H9 (cell line): ENCODE measurements around the gene TRPC4AP. TPM values are rescaled to one million over a fixed set of nuclear protein-coding genes. Genes with fewer than 3 reads are reported as not detected.

ENCODE experiments used
- DNase-seq: peaks from one replicate; pipeline ENCODE4 v3.0.0-alpha.2; 2017
- H2AFZ ChIP-seq: one replicate; pipeline ENCODE4 v1.6.1; 2013; ENCODE audit warnings: mild to moderate bottlenecking, low read length, control low read depth, moderate library complexity
- H2AK5ac ChIP-seq: 2 replicates; pipeline ENCODE4 v1.6.1; 2013; ENCODE audit warnings: low read length, control low read depth, mixed read lengths; ENCODE audit not compliant: insufficient read length
- H2BK120ac ChIP-seq: one replicate; pipeline ENCODE4 v1.6.1; 2013; ENCODE audit warnings: low read depth, mild to moderate bottlenecking, low read length, control low read depth, inconsistent platforms; ENCODE audit not compliant: poor library complexity, severe bottlenecking
- H2BK12ac ChIP-seq: 2 replicates; pipeline ENCODE4 v1.6.1; 2013; ENCODE audit warnings: low read length, control low read depth, mixed read lengths, low read depth; ENCODE audit not compliant: insufficient read length
- H2BK15ac ChIP-seq: 2 replicates; pipeline ENCODE4 v1.6.1; 2013; ENCODE audit warnings: low read depth, low read length, control low read depth
- H2BK20ac ChIP-seq: one replicate; pipeline ENCODE4 v1.6.1; 2013; ENCODE audit warnings: low read depth, mild to moderate bottlenecking, low read length, control low read depth, inconsistent platforms; ENCODE audit not compliant: poor library complexity, severe bottlenecking
- H2BK5ac ChIP-seq: 2 replicates; pipeline ENCODE4 v1.6.1; 2013; ENCODE audit warnings: low read length, control low read depth, mixed read lengths; ENCODE audit not compliant: insufficient read length
- H3K14ac ChIP-seq: 2 replicates; pipeline ENCODE4 v1.6.1; 2013; ENCODE audit warnings: low read length, control low read depth; ENCODE audit not compliant: insufficient read depth
- H3K18ac ChIP-seq: 2 replicates; pipeline ENCODE4 v1.6.1; 2013; ENCODE audit warnings: low read depth, mild to moderate bottlenecking, mixed read lengths, low read length, control low read depth; ENCODE audit not compliant: insufficient read length
- H3K23ac ChIP-seq: 2 replicates; pipeline ENCODE4 v1.6.1; 2013; ENCODE audit warnings: low read length, control low read depth, mixed read lengths, low read depth; ENCODE audit not compliant: insufficient read length
- H3K23me2 ChIP-seq: 2 replicates; pipeline ENCODE4 v1.6.1; 2013; ENCODE audit warnings: low read depth, mild to moderate bottlenecking, mixed read lengths, low read length, control low read depth; ENCODE audit not compliant: insufficient read length, poor library complexity, severe bottlenecking
- H3K27ac ChIP-seq: 2 replicates; pipeline ENCODE4 v1.5.1; 2013; ENCODE audit warnings: low read length, control low read depth, mixed read lengths, low read depth; ENCODE audit not compliant: insufficient read length
- H3K27me3 ChIP-seq: 2 replicates; pipeline ENCODE4 v1.6.1; 2013; ENCODE audit warnings: low read length, control low read depth, inconsistent platforms; ENCODE audit not compliant: insufficient read depth
- H3K4ac ChIP-seq: 2 replicates; pipeline ENCODE4 v1.6.1; 2013; ENCODE audit warnings: low read depth, mild to moderate bottlenecking, control low read depth, inconsistent platforms, low read length, moderate library complexity
- H3K4me1 ChIP-seq: 2 replicates; pipeline ENCODE4 v1.6.1; 2013; ENCODE audit warnings: low read length, control low read depth, inconsistent platforms; ENCODE audit not compliant: insufficient read depth
- H3K4me2 ChIP-seq: 2 replicates; pipeline ENCODE4 v1.6.1; 2013; ENCODE audit warnings: low read length, control low read depth, mixed read lengths; ENCODE audit not compliant: insufficient read length, insufficient read depth
- H3K56ac ChIP-seq: 2 replicates; pipeline ENCODE4 v1.6.1; 2013; ENCODE audit warnings: low read depth, mild to moderate bottlenecking, mixed read lengths, low read length, control low read depth; ENCODE audit not compliant: insufficient read length
- H3K79me1 ChIP-seq: 2 replicates; pipeline ENCODE4 v1.6.1; 2013; ENCODE audit warnings: low read depth, mild to moderate bottlenecking, moderate library complexity, low read length, control low read depth, inconsistent platforms; ENCODE audit not compliant: insufficient read depth, poor library complexity, severe bottlenecking
- H3K79me2 ChIP-seq: 2 replicates; pipeline ENCODE4 v1.6.1; 2013; ENCODE audit warnings: low read length, control low read depth, inconsistent platforms; ENCODE audit not compliant: insufficient read depth
- H3K9ac ChIP-seq: 2 replicates; pipeline ENCODE4 v1.6.1; 2013; ENCODE audit warnings: low read length, control low read depth, mixed read lengths; ENCODE audit not compliant: insufficient read length; ENCODE audit errors: extremely low read depth
- H3K9me3 ChIP-seq: one replicate; pipeline ENCODE4 v1.6.1; 2013; ENCODE audit warnings: low read depth, low read length, inconsistent platforms; ENCODE audit not compliant: control insufficient read depth
- H3T11ph ChIP-seq: one replicate; pipeline ENCODE4 v1.6.1; 2013; ENCODE audit warnings: mild to moderate bottlenecking, low read length, control low read depth, inconsistent platforms
- H4K20me1 ChIP-seq: one replicate; pipeline ENCODE4 v1.6.1; 2013; ENCODE audit not compliant: control insufficient read depth, insufficient read length, insufficient read depth
- H4K5ac ChIP-seq: 2 replicates; pipeline ENCODE4 v1.6.1; 2013; ENCODE audit warnings: low read depth, mild to moderate bottlenecking, mixed read lengths, low read length, control low read depth; ENCODE audit not compliant: insufficient read length
- H4K8ac ChIP-seq: replicated peaks from 2 replicates; pipeline ENCODE4 v1.6.1; 2013; ENCODE audit warnings: low read length, control low read depth, mixed read lengths, low read depth; ENCODE audit not compliant: insufficient read length
- H4K91ac ChIP-seq: 2 replicates; pipeline ENCODE4 v1.6.1; 2013; ENCODE audit warnings: low read depth, mild to moderate bottlenecking, moderate library complexity, mixed read lengths, low read length, control low read depth; ENCODE audit not compliant: insufficient read length
- H3K27ac Mint-ChIP-seq, 3 experiments: 2 replicates in 2 of 3; 3 replicates in 1 of 3; pipeline ENCODE4 v1.8.0; 2020 to 2021; ENCODE audit warnings: mixed read lengths in 3 of 3, mild to moderate bottlenecking in 1 of 3, moderate library complexity in 1 of 3
- H3K27me3 Mint-ChIP-seq: 2 replicates; pipeline ENCODE4 v1.8.0; 2021; ENCODE audit warnings: low read depth, mild to moderate bottlenecking, moderate library complexity, mixed read lengths
- H3K36me3 Mint-ChIP-seq, 3 experiments: 2 replicates in 2 of 3; 3 replicates in 1 of 3; pipeline ENCODE4 v1.8.0; 2020 to 2021; ENCODE audit warnings: low read depth in 3 of 3, mixed read lengths in 3 of 3; ENCODE audit not compliant: insufficient read depth in 1 of 3
- H3K4me1 Mint-ChIP-seq, 2 experiments: 2 replicates each; pipeline ENCODE4 v1.8.0; 2020; ENCODE audit warnings: mixed read lengths in 2 of 2
- H3K4me3 Mint-ChIP-seq, 2 experiments: 2 replicates in 1 of 2; 3 replicates in 1 of 2; pipeline ENCODE4 v1.8.0; 2020 to 2021; ENCODE audit warnings: mild to moderate bottlenecking in 2 of 2, mixed read lengths in 2 of 2, moderate library complexity in 1 of 2
- H3K9me3 Mint-ChIP-seq, 2 experiments: 2 replicates in 1 of 2; 3 replicates in 1 of 2; pipeline ENCODE4 v1.8.0; 2020; ENCODE audit warnings: mild to moderate bottlenecking in 2 of 2, mixed read lengths in 2 of 2, moderate library complexity in 1 of 2
- CTCF ChIP-seq: fragments of 200-600 bp; sonication (generic); conservative IDR thresholded peaks from 3 replicates; pipeline ENCODE4 v1.8.0; 2021; ENCODE audit warnings: antibody characterized with exemption, mild to moderate bottlenecking
- whole genome bisulfite sequencing: extraction: QIAGEN DNeasy Blood & Tissue Kit; methylation state at CpG from one replicate; pipeline ENCODE4 v1.1.7; 2013; ENCODE audit warnings: missing lambda C conversion rate, low lambda C conversion rate, mixed read lengths; ENCODE audit not compliant: insufficient read length; ENCODE audit errors: extremely low coverage; 5-methylcytosine and 5-hydroxymethylcytosine counted together
- total RNA-seq: library from RNA; stranded (reverse); gene quantifications from 2 replicates; pipeline ENCODE4 v1.2.1, GENCODE V29; 2021

The TRPC4AP gene
- total RNA-seq, 1 experiment from 2014 or later = 93.9 TPM

GRCh38 chr20:35087791-35088190 lies 4.8 kb downstream of the TRPC4AP start:
- Histone ChIP-seq H4K91ac (no peak overlapping the region), H3K23ac (no peak overlapping the region), H2BK15ac (no peak overlapping the region), H4K20me1 (no peaks in the 10 kb centered on the region), H3K27ac (no peak overlapping the region), H3K23me2 (peaks cover 8% of the 10 kb centered on the region), H3K56ac (no peak overlapping the region), H2BK12ac (no peak overlapping the region), H4K5ac (no peak overlapping the region), H2AFZ (no peak overlapping the region), H2BK120ac (no peak overlapping the region), H2BK20ac (no peak overlapping the region), H3K9ac (no peak overlapping the region), H3K18ac (no peak overlapping the region), H2BK5ac (no peak overlapping the region), H3K4me2 (no peak overlapping the region), H3K79me2 (peaks cover 19% of the 10 kb centered on the region; the same call in 1 of the 2 replicates), H3T11ph (no peak overlapping the region), H3K14ac (no peak overlapping the region), H4K8ac (no peak overlapping the region), H3K4me1 (no peaks in the 10 kb centered on the region), H3K9me3 (no peaks in the 10 kb centered on the region), H3K4ac (no peak overlapping the region), H3K27me3 (no peaks in the 10 kb centered on the region), H3K79me1 (peaks cover 2% of the 10 kb centered on the region), H2AK5ac (no peak overlapping the region)
- no peak overlapping the region for H3K4me3 Mint-ChIP-seq
- DNase-seq = no peak
- 0 out of 2 replicates have a peak, but pooled peaks cover under 1% of the 10 kb centered on the region for H3K27me3 Mint-ChIP-seq
- no peaks in the 10 kb centered on the region for H3K9me3 Mint-ChIP-seq
- no peak for TF ChIP-seq CTCF
- H3K27ac Mint-ChIP-seq = no peak overlapping the region
- peaks cover 7 to 18% (median 13%) of the 10 kb centered on the region in 3 experiments; a peak in 6 of 7 replicates for H3K36me3 Mint-ChIP-seq
- WGBS = no CpG with 5 or more reads among the region's 5 CpGs
- H3K4me1 Mint-ChIP-seq = peaks cover 17 to 23% of the 10 kb centered on the region in 2 experiments
